ENCODE data around the gene NRG2. TPM values are rescaled to one million over a fixed set of nuclear protein-coding genes. Genes with fewer than 3 reads are reported as not detected.

Gene NRG2
- polyA plus RNA-seq, 1 of the 3 experiments (the other 2 are of a cell fraction): 3.7 TPM

DNA sequence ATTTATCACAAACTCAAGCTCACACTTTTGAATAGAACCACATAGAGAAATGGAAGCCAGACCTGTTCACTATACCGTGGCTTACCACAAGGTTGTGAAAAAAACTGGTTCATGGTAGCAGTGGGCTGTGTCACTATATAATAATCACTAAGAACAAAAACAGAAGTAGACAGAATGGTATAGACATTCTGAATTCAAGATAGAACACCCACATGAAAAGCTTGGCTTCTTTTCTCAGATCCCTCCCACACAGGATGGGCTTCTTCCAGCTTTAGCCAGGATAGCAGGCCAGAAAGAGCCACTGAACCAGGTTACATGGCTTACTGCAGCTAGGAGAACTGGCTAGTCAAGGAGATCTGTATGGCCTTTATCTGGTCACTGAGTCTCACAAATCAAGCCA is 6.1 kb upstream of the NRG2 start:
- TF ChIP-seq FOXJ3 (CRISPR knock-in tag; IDR thresholded peaks at IDR 0.05) (no peak), JUND (IDR thresholded peaks at IDR 0.05) (no peak), YY1 (IDR thresholded peaks at IDR 0.05; ENCODE audit: low read depth) (no peak)
- TF ChIP-seq, protein P1, sequence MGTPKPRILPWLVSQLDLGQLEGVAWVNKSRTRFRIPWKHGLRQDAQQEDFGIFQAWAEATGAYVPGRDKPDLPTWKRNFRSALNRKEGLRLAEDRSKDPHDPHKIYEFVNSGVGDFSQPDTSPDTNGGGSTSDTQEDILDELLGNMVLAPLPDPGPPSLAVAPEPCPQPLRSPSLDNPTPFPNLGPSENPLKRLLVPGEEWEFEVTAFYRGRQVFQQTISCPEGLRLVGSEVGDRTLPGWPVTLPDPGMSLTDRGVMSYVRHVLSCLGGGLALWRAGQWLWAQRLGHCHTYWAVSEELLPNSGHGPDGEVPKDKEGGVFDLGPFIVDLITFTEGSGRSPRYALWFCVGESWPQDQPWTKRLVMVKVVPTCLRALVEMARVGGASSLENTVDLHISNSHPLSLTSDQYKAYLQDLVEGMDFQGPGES (IDR thresholded peaks at IDR 0.05; ENCODE audit: low read depth, low read length): no peak
- H3K4me1 ChIP-seq (ENCODE audit: control insufficient read depth in 1 of 2, insufficient read depth in 2 of 2, low read depth in 1 of 2, low read length in 1 of 2): no peaks in the 10 kb centered on the region
- no peaks in the 10 kb centered on the region for H4K20me1 ChIP-seq (ENCODE audit: insufficient read depth)
- H3K9ac ChIP-seq: no peak overlapping the region
- CTCF ChIA-PET: interaction anchor here (0.9 to 2.1 kb wide), 5 partner anchors 13 to 265 kb away, joined by 3 to 9 read pairs (median 4); no protein-coding TSS in a partner anchor
- no peak for DNase-seq
- no peak overlapping the region for H3K4me3 ChIP-seq (ENCODE audit: low read depth in 2 of 2, low read length in 1 of 2)
- H3F3A ChIP-seq (replicated peaks; ENCODE audit: insufficient read depth): no peaks in the 10 kb centered on the region
- no peaks in the 10 kb centered on the region for H3K79me2 ChIP-seq (ENCODE audit: insufficient read depth)
- no peak overlapping the region for H2AFZ ChIP-seq (ENCODE audit: low read depth)
- no peak overlapping the region for H3K27ac ChIP-seq (ENCODE audit: low read depth in 2 of 2, low read length in 1 of 2)
- no peaks in the 10 kb centered on the region for H3K36me3 ChIP-seq (replicated peaks in 1 of 2; ENCODE audit: control insufficient read depth in 1 of 2, insufficient read depth in 2 of 2, low read length in 1 of 2)
- H3K4me2 ChIP-seq: no peak overlapping the region
- WGBS (ENCODE audit: low lambda C conversion rate): 100% methylated on average over 1 of the region's 1 CpG
- 0 out of 2 replicates have a peak, but pooled peaks cover 4% of the 10 kb centered on the region for H3K27me3 ChIP-seq (ENCODE audit: insufficient read depth)
- no peaks in the 10 kb centered on the region for H3K9me2 ChIP-seq
- POLR2A ChIA-PET: no interaction called here
- H3K9me3 ChIP-seq: no peaks in the 10 kb centered on the region

DNA sequence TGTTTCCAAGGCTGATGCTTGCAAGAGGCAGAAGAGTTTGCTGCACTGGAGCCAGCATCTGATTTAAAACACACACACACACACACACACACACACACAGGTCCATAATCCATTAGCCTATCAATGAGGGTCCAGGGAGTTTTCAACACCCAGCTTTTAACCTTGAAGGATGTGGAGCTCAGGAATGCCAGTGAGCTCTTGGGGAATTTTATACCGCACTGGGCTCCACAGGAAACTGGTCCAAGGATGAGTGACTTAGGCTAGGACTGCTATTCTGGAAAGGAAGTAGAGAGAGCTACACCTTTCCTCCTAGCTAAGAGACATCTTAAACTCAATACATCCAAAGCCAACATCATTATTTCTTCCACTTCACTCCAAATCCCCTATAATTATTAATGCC is 942 bp upstream of the NRG2 start:
- Histone ChIP-seq H3K4me1 (ENCODE audit: control insufficient read depth in 1 of 2, insufficient read depth in 2 of 2, low read depth in 1 of 2, low read length in 1 of 2) (peaks cover 0 to 30% of the 10 kb centered on the region in 2 experiments; a peak in 2 of 4 replicates), H3K9me3 (no peaks in the 10 kb centered on the region), H3K27ac (ENCODE audit: low read depth in 2 of 2, low read length in 1 of 2) (no peak overlapping the region; a peak in 1 of 4 replicates), H3K36me3 (replicated peaks in 1 of 2; ENCODE audit: control insufficient read depth in 1 of 2, insufficient read depth in 2 of 2, low read length in 1 of 2) (no peaks in the 10 kb centered on the region), H3F3A (replicated peaks; ENCODE audit: insufficient read depth) (peaks cover 14% of the 10 kb centered on the region), H4K20me1 (ENCODE audit: insufficient read depth) (no peaks in the 10 kb centered on the region), H3K27me3 (ENCODE audit: insufficient read depth) (0 out of 2 replicates have a peak, but pooled peaks cover 4% of the 10 kb centered on the region), H3K4me3 (ENCODE audit: low read depth in 2 of 2, low read length in 1 of 2) (no peak overlapping the region), H3K79me2 (ENCODE audit: insufficient read depth) (no peaks in the 10 kb centered on the region; the same call in 1 of the 2 replicates), H2AFZ (ENCODE audit: low read depth) (peak overlapping the region; percentile 95; the same call in 1 of the 2 replicates), H3K4me2 (peak overlapping the region; percentile 96), H3K9me2 (no peaks in the 10 kb centered on the region), H3K9ac (no peak overlapping the region)
- 100% methylated on average over 1 of the region's 1 CpG for WGBS (ENCODE audit: low lambda C conversion rate)
- TF ChIP-seq RXRA (IDR thresholded peaks at IDR 0.05; ENCODE audit: borderline replicate concordance, low read depth) (no peak), POLR2AphosphoS5 (IDR thresholded peaks at IDR 0.05; ENCODE audit: low read depth, low read length) (no peak), NRF1 (IDR thresholded peaks at IDR 0.05; ENCODE audit: low read depth, low read length) (no peak), RCOR1 (IDR thresholded peaks at IDR 0.05; ENCODE audit: low read length) (no peak), MXI1 (IDR thresholded peaks at IDR 0.05; ENCODE audit: low read depth, low read length) (no peak), EP300 (IDR thresholded peaks at IDR 0.05; ENCODE audit: borderline replicate concordance in 1 of 2, low read depth in 1 of 2, low read length in 1 of 2) (no peak), NFIC (IDR thresholded peaks at IDR 0.05; ENCODE audit: borderline replicate concordance) (no peak)
- TF ChIP-seq, protein P2, sequence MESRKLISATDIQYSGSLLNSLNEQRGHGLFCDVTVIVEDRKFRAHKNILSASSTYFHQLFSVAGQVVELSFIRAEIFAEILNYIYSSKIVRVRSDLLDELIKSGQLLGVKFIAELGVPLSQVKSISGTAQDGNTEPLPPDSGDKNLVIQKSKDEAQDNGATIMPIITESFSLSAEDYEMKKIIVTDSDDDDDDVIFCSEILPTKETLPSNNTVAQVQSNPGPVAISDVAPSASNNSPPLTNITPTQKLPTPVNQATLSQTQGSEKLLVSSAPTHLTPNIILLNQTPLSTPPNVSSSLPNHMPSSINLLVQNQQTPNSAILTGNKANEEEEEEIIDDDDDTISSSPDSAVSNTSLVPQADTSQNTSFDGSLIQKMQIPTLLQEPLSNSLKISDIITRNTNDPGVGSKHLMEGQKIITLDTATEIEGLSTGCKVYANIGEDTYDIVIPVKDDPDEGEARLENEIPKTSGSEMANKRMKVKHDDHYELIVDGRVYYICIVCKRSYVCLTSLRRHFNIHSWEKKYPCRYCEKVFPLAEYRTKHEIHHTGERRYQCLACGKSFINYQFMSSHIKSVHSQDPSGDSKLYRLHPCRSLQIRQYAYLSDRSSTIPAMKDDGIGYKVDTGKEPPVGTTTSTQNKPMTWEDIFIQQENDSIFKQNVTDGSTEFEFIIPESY (IDR thresholded peaks at IDR 0.05; ENCODE audit: borderline replicate concordance, low read depth): no peak
- TF ChIP-seq, protein P3, sequence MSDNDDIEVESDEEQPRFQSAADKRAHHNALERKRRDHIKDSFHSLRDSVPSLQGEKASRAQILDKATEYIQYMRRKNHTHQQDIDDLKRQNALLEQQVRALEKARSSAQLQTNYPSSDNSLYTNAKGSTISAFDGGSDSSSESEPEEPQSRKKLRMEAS (IDR thresholded peaks at IDR 0.05; ENCODE audit: low read depth): no peak
- TF ChIP-seq, protein P1 (IDR thresholded peaks at IDR 0.05; ENCODE audit: low read depth, low read length): no peak
- POLR2A ChIA-PET: no interaction called here
- peak; percentile 10 for DNase-seq
- CTCF ChIA-PET: interaction anchor here (0.7 to 2.7 kb wide), 28 partner anchors 8 to 293 kb away, joined by 3 to 27 read pairs (median 5); partner anchors contain the start of genes PSD2 and PURA
